Mucosa of descending colon (tissue), 3 donors: ENCODE results near the gene UNC119B. TPM values are rescaled to one million over a fixed set of nuclear protein-coding genes. Genes with fewer than 3 reads are reported as not detected.

Experiments used
- ATAC-seq: fragments of 200-7000 bp; cut with Tn5 transposase; one replicate; pipeline ENCODE4 v1.9.1; 2020; ENCODE audit warnings: mild to moderate bottlenecking, moderate library complexity
- DNase-seq, 3 donors: peaks; one replicate each; pipeline ENCODE4 v3.0.0-alpha.2; 2020
- H3K36me3 ChIP-seq: fragments of 200-600 bp; one replicate; pipeline ENCODE4 v1.8.0; 2021; ENCODE audit warnings: low read depth, mild to moderate bottlenecking
- H3K4me1 ChIP-seq: fragments of 200-600 bp; one replicate; pipeline ENCODE4 v1.8.0; 2021; ENCODE audit warnings: low read depth, mild to moderate bottlenecking
- H3K4me3 ChIP-seq: fragments of 200-600 bp; one replicate; pipeline ENCODE4 v1.8.0; 2021; ENCODE audit warnings: mild to moderate bottlenecking
- H3K9me3 ChIP-seq: fragments of 200-600 bp; one replicate; pipeline ENCODE4 v1.8.0; 2021; ENCODE audit warnings: mild to moderate bottlenecking
- CTCF ChIP-seq: fragments of 200-600 bp; IDR thresholded peaks from one replicate; pipeline ENCODE4 v1.8.0; 2022; ENCODE audit warnings: antibody characterized with exemption, mild to moderate bottlenecking
- intact Hi-C, 2 donors: fragments of 100-400 bp; cut with DNase I in 1 of 2; cut with micrococcal nuclease in 1 of 2; formaldehyde crosslinking; loops; one replicate each; pipeline versions ENCODE4 v1.11.0 to v1.11.1; 2022; cut with DNase I, micrococcal nuclease
- total RNA-seq, 3 donors: library from RNA; stranded (reverse); fragmentation: NEBNext Ultra II Directional in 2 of 3; extraction: Animal tissue kit (Norgen Biotek cat#: 25700) in 2 of 3; gene quantifications; one replicate each; pipeline versions ENCODE4 v1.2.1 to v1.2.4, GENCODE V29; 2021 to 2023
- donor health status: DM: no; HTN: no; CAD: no; lungs with moderate emphysema.
- donor health status: DM: no; HTN: no; CAD: no.
- donor health status: DM: no; HTN: yes; CAD: no.

Gene UNC119B
- total RNA-seq, 3 donors from 2014 or later, result 20.5 to 26.7 (median 23.3) TPM

GRCh38 chr12:120761519-120761934 lies 51.3 kb downstream of the UNC119B start:
- no peak for ATAC-seq
- Histone ChIP-seq H3K4me1 (peaks cover 24% of the 10 kb centered on the region), H3K9me3 (no peaks in the 10 kb centered on the region), H3K36me3 (no peaks in the 10 kb centered on the region), H3K4me3 (no peak overlapping the region)
- intact Hi-C loops, result no loop called here
- no peak for TF ChIP-seq CTCF
- no peak for DNase-seq

DNA sequence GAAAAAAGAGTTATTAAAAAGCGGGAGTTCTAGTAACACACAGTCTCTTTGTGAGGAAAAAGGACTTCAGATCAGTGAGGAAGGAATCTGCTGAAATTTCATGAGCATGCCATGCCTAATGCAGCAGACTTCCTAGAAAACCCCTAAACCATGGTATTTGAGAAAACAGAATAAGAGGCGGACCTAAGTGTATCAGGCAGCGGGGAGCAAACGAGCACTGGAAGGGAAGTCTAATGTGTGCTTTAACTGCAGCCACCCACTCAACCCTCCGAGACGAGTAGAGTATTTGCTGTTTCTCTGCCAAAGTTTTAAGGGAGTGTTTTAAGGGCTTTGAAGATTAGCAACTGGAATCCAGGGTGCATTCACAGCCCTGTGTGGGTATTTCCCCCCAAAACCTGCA lies 51.8 kb downstream of the UNC119B start:
- intact Hi-C loops, result no loop called here

DNA sequence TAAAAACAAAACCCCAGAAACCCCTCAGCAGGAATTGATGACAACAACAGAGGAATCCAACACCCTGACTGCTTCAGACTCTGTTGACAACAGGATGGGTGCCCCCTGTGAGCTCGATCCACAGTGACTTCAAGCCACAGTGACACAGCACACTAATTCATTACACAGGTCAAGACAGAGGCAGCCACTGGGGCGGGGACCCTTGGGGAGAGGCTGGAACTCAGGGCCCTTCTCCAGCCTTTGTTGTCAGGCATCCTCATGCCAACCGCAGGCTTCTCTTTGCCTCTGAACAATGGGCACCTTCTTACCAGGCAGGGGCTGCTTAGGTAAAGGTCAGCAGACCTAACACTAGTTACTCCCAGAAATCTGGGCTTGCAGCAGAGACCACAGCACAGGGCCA lies 53.0 kb downstream of the UNC119B start:
- Histone ChIP-seq H3K36me3 (no peaks in the 10 kb centered on the region), H3K4me1 (peaks cover 22% of the 10 kb centered on the region), H3K4me3 (no peak overlapping the region), H3K9me3 (no peaks in the 10 kb centered on the region)
- no peak for TF ChIP-seq CTCF
- ATAC-seq (no peak), DNase-seq (no peak)
- intact Hi-C loops, result no loop called here

More for the DNA sequence above, 51.8 kb downstream of the UNC119B start:
- Histone ChIP-seq H3K36me3 (no peaks in the 10 kb centered on the region), H3K9me3 (no peaks in the 10 kb centered on the region), H3K4me1 (peaks cover 24% of the 10 kb centered on the region), H3K4me3 (no peak overlapping the region)
- no peak for ATAC-seq
- no peak for DNase-seq
- no peak for TF ChIP-seq CTCF

DNA sequence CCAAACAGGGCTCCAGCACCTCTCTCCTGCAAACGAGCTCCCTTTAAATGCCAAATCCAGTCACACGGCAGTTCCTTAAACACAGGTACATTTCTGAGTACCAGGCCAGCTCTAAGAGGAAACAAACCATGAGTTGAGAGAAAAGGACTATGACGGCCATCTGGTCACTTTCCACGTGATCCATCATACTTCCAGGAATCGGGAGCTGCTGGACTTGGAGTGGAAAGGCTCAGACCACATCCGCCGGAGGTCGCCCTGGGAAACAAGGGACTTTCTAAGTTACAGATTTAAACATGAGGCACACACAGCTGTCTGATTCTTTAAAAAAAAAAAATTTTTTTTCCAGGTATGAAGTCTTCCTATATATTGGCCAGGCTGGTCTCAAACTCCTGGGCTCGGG lies 54.6 kb downstream of the UNC119B start:
- Histone ChIP-seq H3K4me1 (peaks cover 22% of the 10 kb centered on the region), H3K4me3 (no peak overlapping the region), H3K36me3 (no peaks in the 10 kb centered on the region), H3K9me3 (no peaks in the 10 kb centered on the region)
- intact Hi-C loops, result no loop called here
- DNase-seq (no peak), ATAC-seq (no peak)
- no peak for TF ChIP-seq CTCF

DNA sequence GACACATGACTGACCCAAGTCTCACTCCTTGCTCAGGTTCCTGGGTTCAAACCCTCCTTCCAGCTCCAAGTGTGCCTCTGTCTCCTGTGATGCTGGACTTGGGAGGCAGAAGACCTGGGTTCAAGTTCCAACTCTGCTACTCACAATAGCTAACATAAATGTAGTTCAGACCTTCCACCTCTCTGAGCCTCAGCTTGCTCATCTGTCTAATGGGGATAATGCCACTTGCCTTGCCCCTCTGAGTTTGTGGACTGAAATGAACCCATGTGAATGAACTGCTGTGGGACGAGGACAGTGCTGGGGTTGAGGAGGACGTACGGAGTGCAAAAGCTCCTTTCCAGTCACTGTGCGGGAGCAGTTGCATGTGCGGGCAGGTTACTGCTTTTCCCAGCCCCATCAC lies 56.3 kb downstream of the UNC119B start:
- no peak for TF ChIP-seq CTCF
- intact Hi-C loops, result no loop called here
- Histone ChIP-seq H3K4me3 (no peak overlapping the region), H3K9me3 (no peaks in the 10 kb centered on the region), H3K36me3 (no peaks in the 10 kb centered on the region), H3K4me1 (peaks cover 22% of the 10 kb centered on the region)
- DNase-seq, result no peak
- ATAC-seq, result no peak
